T-helper 2 cell treated with Interferon-gamma antibody and Interleukin-4, amounts not matched to agents 5 μg/mL and 100 μg/mL, for 36 hours (primary cell): ENCODE measurements around the gene TTLL11.

Experiments
- DNase-seq: peaks from one replicate; pipeline ENCODE4 v3.0.0; 2021; ENCODE audit warnings: low spot score
- H3K27ac Mint-ChIP-seq: one replicate; pipeline ENCODE4 v1.8.0; 2021; ENCODE audit warnings: mild to moderate bottlenecking, mixed read lengths
- H3K27me3 Mint-ChIP-seq: one replicate; pipeline ENCODE4 v1.8.0; 2021; ENCODE audit warnings: low read depth, mixed read lengths
- H3K36me3 Mint-ChIP-seq: one replicate; pipeline ENCODE4 v1.8.0; 2021; ENCODE audit warnings: low read depth, mixed read lengths
- H3K4me1 Mint-ChIP-seq: one replicate; pipeline ENCODE4 v1.8.0; 2021; ENCODE audit warnings: low read depth, mixed read lengths
- H3K4me3 Mint-ChIP-seq: one replicate; pipeline ENCODE4 v1.8.0; 2022; ENCODE audit warnings: mild to moderate bottlenecking, moderate library complexity, mixed read lengths
- H3K9me3 Mint-ChIP-seq: one replicate; pipeline ENCODE4 v1.8.0; 2021; ENCODE audit warnings: mixed read lengths

The TTLL11 gene

DNA sequence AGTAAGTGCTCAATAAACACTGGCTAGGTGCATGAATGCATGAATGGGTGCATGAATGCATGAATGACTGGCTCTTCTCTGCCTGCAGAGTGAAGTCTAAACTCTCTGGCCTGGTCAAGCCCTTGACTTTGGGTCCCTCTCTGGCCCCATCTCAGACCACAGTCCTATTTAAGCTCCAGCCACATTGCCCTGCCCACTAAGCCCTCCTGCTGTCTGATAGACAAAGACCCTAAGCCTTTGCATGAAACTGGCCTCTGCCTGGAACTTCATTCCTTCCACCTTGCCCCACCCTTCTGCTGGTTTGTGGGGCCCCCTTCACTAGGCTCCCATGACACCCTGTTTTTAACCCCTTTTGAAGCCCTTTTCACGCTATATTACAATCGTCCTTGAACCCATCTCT lies 202.4 kb downstream of the TTLL11 start:
- DNase-seq: no peak
- Mint-ChIP-seq H3K36me3 (no peaks in the 10 kb centered on the region), H3K4me1 (peaks cover 2% of the 10 kb centered on the region), H3K27me3 (no peaks in the 10 kb centered on the region), H3K27ac (no peak overlapping the region), H3K9me3 (no peaks in the 10 kb centered on the region), H3K4me3 (no peak overlapping the region)

- no peaks in the 10 kb centered on the region for H3K36me3 Mint-ChIP-seq
- no peak overlapping the region for H3K4me3 Mint-ChIP-seq
- DNase-seq: no peak
- H3K27me3 Mint-ChIP-seq: no peaks in the 10 kb centered on the region
- peaks cover 5% of the 10 kb centered on the region for H3K4me1 Mint-ChIP-seq
- no peaks in the 10 kb centered on the region for H3K9me3 Mint-ChIP-seq
- H3K27ac Mint-ChIP-seq: no peak overlapping the region
Measured at GRCh38 chr9:121889990-121890563, 203.0 kb downstream of the TTLL11 start.

DNA sequence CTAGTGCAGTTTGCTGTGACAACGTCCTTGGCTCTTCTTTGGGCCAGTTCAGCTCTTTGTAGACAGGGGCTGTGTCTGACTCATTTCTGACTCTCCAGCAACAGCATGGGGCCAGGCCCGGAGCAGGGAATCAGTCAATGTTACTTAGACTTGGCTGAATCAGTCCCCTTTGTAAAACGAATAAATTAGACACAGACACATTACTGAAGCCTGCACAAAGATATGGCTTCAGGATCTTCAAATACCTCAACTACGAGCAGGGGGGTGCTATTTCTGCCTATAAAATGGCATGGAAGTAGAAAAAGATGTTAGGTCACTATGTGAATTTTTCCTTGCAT lies 204.7 kb downstream of the TTLL11 start:
- H3K27ac Mint-ChIP-seq: no peak overlapping the region
- H3K9me3 Mint-ChIP-seq: no peaks in the 10 kb centered on the region
- no peak for DNase-seq
- H3K27me3 Mint-ChIP-seq: no peaks in the 10 kb centered on the region
- no peaks in the 10 kb centered on the region for H3K36me3 Mint-ChIP-seq
- H3K4me3 Mint-ChIP-seq: no peak overlapping the region
- H3K4me1 Mint-ChIP-seq: peaks cover 5% of the 10 kb centered on the region

GRCh38 chr9:121887553-121888437 lies 205.3 kb downstream of the TTLL11 start:
- Mint-ChIP-seq H3K36me3 (no peaks in the 10 kb centered on the region), H3K4me3 (no peak overlapping the region), H3K9me3 (no peaks in the 10 kb centered on the region), H3K27ac (no peak overlapping the region), H3K27me3 (no peaks in the 10 kb centered on the region), H3K4me1 (peaks cover 5% of the 10 kb centered on the region)
- no peak for DNase-seq

GRCh38 chr9:121886759-121887485 lies 206.2 kb downstream of the TTLL11 start:
- H3K27me3 Mint-ChIP-seq: no peaks in the 10 kb centered on the region
- no peaks in the 10 kb centered on the region for H3K9me3 Mint-ChIP-seq
- no peak overlapping the region for H3K4me3 Mint-ChIP-seq
- H3K4me1 Mint-ChIP-seq: peaks cover 5% of the 10 kb centered on the region
- peak; percentile 61 for DNase-seq
- no peak overlapping the region for H3K27ac Mint-ChIP-seq
- no peaks in the 10 kb centered on the region for H3K36me3 Mint-ChIP-seq

GRCh38 chr9:121885345-121885901 lies 207.7 kb downstream of the TTLL11 start:
- Mint-ChIP-seq H3K36me3 (no peaks in the 10 kb centered on the region), H3K27ac (no peak overlapping the region), H3K4me1 (peaks cover 5% of the 10 kb centered on the region), H3K4me3 (no peak overlapping the region), H3K9me3 (no peaks in the 10 kb centered on the region), H3K27me3 (no peaks in the 10 kb centered on the region)
- DNase-seq: no peak

DNA sequence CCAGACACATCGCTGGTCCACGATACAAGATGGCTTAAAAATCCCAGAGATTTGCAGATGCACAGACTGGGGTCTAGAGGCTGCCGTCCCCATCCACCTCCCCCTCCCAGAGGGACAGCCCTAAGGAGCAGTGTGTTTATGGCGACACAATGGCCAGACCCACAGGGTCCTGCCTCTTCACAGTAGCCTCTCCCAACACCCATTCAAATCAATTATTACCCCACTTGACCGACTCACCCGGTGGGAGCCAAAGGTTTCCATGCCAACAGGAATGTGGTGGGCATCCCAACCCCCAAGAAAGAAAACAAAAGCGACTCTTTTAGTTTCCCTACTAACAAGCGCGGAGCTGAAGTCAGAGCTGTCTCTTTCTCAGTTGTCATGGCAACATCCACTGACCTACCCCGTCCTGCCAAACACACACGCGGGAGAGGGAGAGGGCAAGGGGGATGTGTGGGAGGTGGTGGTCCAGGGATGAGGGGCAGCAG lies 209.0 kb downstream of the TTLL11 start:
- no peaks in the 10 kb centered on the region for H3K36me3 Mint-ChIP-seq
- peaks cover 5% of the 10 kb centered on the region for H3K4me1 Mint-ChIP-seq
- peaks cover 4% of the 10 kb centered on the region for H3K27me3 Mint-ChIP-seq
- DNase-seq: no peak
- H3K9me3 Mint-ChIP-seq: no peaks in the 10 kb centered on the region
- H3K4me3 Mint-ChIP-seq: no peak overlapping the region
- no peak overlapping the region for H3K27ac Mint-ChIP-seq

DNA sequence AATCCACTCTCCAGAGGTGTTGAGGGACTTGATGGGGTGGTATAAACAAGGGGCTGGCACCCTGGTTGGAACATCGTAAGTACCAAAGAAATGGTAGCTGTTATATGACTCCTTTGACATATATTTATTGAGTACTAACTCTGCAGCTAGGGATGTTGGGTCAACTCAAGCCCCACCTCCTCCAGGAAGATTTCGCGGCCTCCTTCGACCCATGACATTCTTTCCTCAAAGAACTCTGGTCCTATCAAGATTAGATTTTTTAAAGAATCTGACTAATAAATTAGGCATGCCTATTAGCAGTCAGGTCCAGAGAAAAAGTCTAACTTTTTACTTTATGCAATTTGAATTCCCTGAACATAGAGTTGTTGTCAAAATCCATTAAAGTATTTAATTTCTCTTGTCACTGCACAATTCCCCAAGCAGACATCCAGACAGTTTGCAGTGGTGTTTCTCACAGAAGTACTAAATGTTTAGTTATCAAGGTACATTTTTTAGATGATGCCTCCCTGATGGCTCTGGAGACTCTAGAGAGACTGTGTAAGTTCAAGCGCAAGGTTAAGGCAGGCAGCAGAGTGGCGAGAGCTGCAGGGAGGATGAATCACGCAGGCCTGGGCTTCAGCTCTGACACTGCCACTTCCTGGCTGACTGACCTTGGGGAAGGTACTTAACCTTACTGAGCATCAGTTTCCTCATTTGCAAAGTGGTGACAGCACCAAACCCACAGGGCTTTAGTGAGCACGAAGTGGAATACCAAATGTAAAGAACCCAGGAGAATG lies 209.6 kb downstream of the TTLL11 start:
- no peak for DNase-seq
- H3K4me3 Mint-ChIP-seq: no peak overlapping the region
- H3K9me3 Mint-ChIP-seq: no peaks in the 10 kb centered on the region
- H3K36me3 Mint-ChIP-seq: no peaks in the 10 kb centered on the region
- H3K27me3 Mint-ChIP-seq: peaks cover 4% of the 10 kb centered on the region
- H3K4me1 Mint-ChIP-seq: peaks cover 5% of the 10 kb centered on the region
- H3K27ac Mint-ChIP-seq: no peak overlapping the region

GRCh38 chr9:121881920-121882500 lies 211.1 kb downstream of the TTLL11 start:
- no peaks in the 10 kb centered on the region for H3K36me3 Mint-ChIP-seq
- H3K27ac Mint-ChIP-seq: no peak overlapping the region
- H3K9me3 Mint-ChIP-seq: no peaks in the 10 kb centered on the region
- H3K4me3 Mint-ChIP-seq: no peak overlapping the region
- H3K27me3 Mint-ChIP-seq: peaks cover 4% of the 10 kb centered on the region
- DNase-seq: no peak
- peaks cover 4% of the 10 kb centered on the region for H3K4me1 Mint-ChIP-seq

DNA sequence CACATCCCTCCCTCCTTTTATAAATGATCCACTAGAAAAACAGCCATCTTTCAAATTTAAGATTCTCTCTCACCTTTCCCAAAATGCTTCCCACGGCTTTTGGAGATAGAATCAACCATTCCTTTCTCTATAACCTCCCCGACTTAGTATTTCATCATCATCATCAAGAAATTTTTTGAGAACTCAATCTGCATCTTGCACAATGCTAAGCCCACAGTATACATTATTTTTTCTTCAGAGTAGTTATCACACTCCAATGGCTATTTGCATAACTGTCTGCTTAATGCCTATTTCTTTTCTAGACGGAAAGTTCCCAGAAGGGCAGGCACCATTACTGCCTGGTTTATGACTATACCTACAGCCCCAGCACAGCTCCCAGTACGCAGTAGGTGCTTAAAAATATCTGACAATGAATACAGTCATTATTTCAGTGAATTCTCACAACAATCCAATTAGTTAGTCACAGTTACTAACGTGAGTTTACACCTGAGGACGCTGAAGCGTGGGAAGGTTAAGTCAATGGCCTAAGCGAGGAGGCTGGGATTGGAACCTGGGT lies 212.7 kb downstream of the TTLL11 start:
- Mint-ChIP-seq H3K9me3 (no peaks in the 10 kb centered on the region), H3K27ac (no peak overlapping the region), H3K4me3 (no peak overlapping the region), H3K4me1 (peaks cover 2% of the 10 kb centered on the region), H3K36me3 (no peaks in the 10 kb centered on the region), H3K27me3 (peaks cover 4% of the 10 kb centered on the region)
- no peak for DNase-seq

DNA sequence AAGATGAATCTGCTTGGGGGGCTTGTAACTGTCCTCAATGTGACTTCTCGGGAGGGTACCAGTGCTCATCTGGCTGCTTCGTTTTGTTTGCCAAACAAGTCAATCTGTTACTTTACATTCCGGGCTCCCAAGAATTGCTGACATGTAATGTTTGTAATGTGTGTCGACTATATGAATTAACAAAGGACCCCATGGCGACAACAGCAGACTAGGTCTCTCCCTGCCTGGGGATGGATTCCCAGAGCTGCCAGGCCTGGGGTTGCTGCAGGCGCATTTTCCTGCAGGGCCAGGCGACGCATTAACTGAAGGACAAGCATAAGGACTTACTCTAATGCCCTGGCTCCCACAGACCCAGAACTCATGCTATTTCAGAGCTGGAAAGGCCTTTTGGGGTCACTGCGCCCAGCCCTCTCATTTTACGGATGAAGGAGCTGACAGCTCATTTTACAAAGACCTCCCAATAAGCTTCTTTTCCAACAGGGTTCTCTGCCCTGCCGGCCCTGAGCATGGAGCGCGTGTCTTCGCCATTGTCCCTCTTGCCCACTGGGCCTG lies 214.8 kb downstream of the TTLL11 start:
- Mint-ChIP-seq H3K4me1 (no peaks in the 10 kb centered on the region), H3K4me3 (no peak overlapping the region), H3K9me3 (no peaks in the 10 kb centered on the region), H3K36me3 (no peaks in the 10 kb centered on the region), H3K27me3 (peaks cover 4% of the 10 kb centered on the region), H3K27ac (no peak overlapping the region)
- DNase-seq: no peak

DNA sequence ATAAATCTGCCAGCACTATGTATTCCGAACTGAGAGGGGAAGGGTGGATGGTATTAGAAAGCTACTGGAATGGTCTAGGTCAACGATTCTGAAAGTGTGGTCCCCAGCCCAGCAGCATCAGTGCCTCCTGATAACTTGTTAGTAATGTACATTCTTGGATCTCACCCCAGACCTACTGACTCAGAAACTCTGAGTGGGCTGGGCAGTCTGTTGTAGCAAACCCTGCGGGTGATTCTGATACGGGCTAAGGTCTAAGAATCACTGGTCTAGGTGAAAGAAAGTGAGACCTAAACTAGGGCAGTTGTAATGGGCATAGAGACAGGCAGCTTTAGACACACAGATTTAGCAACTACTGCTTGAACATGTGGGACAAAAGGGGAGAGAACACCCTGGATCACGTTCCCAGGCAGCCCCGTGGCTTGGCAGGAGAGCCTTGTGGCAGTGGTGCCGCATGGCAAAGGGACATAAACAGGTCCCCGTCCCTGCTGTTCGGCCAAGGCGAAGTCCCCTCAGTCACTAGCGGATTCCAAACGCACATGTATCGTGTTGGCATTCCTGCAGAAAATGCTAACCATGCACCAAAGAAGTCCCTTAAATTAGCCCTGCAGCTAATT lies 216.3 kb downstream of the TTLL11 start:
- no peaks in the 10 kb centered on the region for H3K9me3 Mint-ChIP-seq
- no peaks in the 10 kb centered on the region for H3K4me1 Mint-ChIP-seq
- no peaks in the 10 kb centered on the region for H3K36me3 Mint-ChIP-seq
- no peak overlapping the region for H3K27ac Mint-ChIP-seq
- H3K4me3 Mint-ChIP-seq: no peak overlapping the region
- peaks cover 4% of the 10 kb centered on the region for H3K27me3 Mint-ChIP-seq
- DNase-seq: no peak
